OCI-LY3 (cell line): ENCODE results near the gene PRRG3.

Experiments
- H2AFZ ChIP-seq: fragments of 200-600, 300-600 bp; shearing (Covaris generic); 2 replicates; pipeline ENCODE4 v1.6.0; 2014; ENCODE audit warnings: antibody characterized with exemption, low read depth, low read length
- H3K27ac ChIP-seq: fragments of 200-600, 300-600 bp; sonication (generic); 2 replicates; pipeline ENCODE4 v1.5.1; 2014; ENCODE audit warnings: mild to moderate bottlenecking, low read length, moderate library complexity, mixed read lengths
- H3K27me3 ChIP-seq: fragments of 200-600, 300-600 bp; sonication (generic); 2 replicates; pipeline ENCODE4 v1.6.1; 2014; ENCODE audit warnings: low read depth, low read length, mixed read lengths
- H3K36me3 ChIP-seq: fragments of 200-600, 300-600 bp; sonication (generic); replicated peaks from 2 replicates; pipeline ENCODE3; 2014; ENCODE audit warnings: low read depth, low read length, mixed read lengths
- H3K4me1 ChIP-seq: fragments of 300-600, 200-600 bp; sonication (generic); 2 replicates; pipeline ENCODE4 v1.6.1; 2014; ENCODE audit warnings: low read length, mixed read lengths
- H3K4me2 ChIP-seq: fragments of 200-600, 300-600 bp; sonication (generic); 2 replicates; pipeline ENCODE4 v1.6.1; 2014; ENCODE audit warnings: low read length, mixed read lengths
- H3K4me3 ChIP-seq: fragments of 300-600, 200-600 bp; sonication (generic); 2 replicates; pipeline ENCODE4 v1.5.1; 2014; ENCODE audit warnings: antibody characterized with exemption, mild to moderate bottlenecking, low read length, moderate library complexity
- H3K79me2 ChIP-seq: fragments of 300-600, 200-600 bp; shearing (Covaris generic); 2 replicates; pipeline ENCODE4 v1.6.1; 2014; ENCODE audit warnings: mild to moderate bottlenecking, low read length, mixed read lengths
- H3K9ac ChIP-seq: fragments of 300-600, 200-600 bp; shearing (Covaris generic); 2 replicates; pipeline ENCODE4 v1.6.0; 2014; ENCODE audit warnings: mild to moderate bottlenecking, low read length, moderate library complexity
- H3K9me3 ChIP-seq: fragments of 200-600, 300-600 bp; shearing (Covaris generic); 2 replicates; pipeline ENCODE4 v1.6.1; 2014; ENCODE audit warnings: low read length, mixed read lengths; ENCODE audit not compliant: insufficient read depth
- H4K20me1 ChIP-seq: fragments of 200-600, 300-600 bp; sonication (generic); 2 replicates; pipeline ENCODE4 v1.6.1; 2016; ENCODE audit warnings: low read length, mixed read lengths; ENCODE audit not compliant: insufficient read depth
- EZH2phosphoT487 ChIP-seq: fragments of 200-600 bp; shearing (Covaris generic); IDR thresholded peaks from 2 replicates; pipeline ENCODE4 v1.6.1; 2018; ENCODE audit warnings: antibody characterized with exemption, mixed run types, low read depth
- TF ChIP-seq, protein P1 (sequence below): fragments of 200-600, 300-600 bp; sonication (generic); IDR thresholded peaks from 2 replicates; pipeline ENCODE4 v1.5.1; 2014; ENCODE audit warnings: antibody characterized with exemption, low read length, low read depth

The PRRG3 gene

GRCh38 chrX:151741606-151742005 lies 46.3 kb downstream of the PRRG3 start:
- no peaks in the 10 kb centered on the region for H3K79me2 ChIP-seq
- H3K36me3 ChIP-seq: no peaks in the 10 kb centered on the region
- H3K27me3 ChIP-seq: no peaks in the 10 kb centered on the region
- H3K4me2 ChIP-seq: no peak overlapping the region
- TF ChIP-seq EZH2phosphoT487: no peak
- TF ChIP-seq, protein P1, sequence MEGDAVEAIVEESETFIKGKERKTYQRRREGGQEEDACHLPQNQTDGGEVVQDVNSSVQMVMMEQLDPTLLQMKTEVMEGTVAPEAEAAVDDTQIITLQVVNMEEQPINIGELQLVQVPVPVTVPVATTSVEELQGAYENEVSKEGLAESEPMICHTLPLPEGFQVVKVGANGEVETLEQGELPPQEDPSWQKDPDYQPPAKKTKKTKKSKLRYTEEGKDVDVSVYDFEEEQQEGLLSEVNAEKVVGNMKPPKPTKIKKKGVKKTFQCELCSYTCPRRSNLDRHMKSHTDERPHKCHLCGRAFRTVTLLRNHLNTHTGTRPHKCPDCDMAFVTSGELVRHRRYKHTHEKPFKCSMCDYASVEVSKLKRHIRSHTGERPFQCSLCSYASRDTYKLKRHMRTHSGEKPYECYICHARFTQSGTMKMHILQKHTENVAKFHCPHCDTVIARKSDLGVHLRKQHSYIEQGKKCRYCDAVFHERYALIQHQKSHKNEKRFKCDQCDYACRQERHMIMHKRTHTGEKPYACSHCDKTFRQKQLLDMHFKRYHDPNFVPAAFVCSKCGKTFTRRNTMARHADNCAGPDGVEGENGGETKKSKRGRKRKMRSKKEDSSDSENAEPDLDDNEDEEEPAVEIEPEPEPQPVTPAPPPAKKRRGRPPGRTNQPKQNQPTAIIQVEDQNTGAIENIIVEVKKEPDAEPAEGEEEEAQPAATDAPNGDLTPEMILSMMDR: no peak
- H2AFZ ChIP-seq: no peak overlapping the region
- H3K9ac ChIP-seq: no peak overlapping the region
- no peaks in the 10 kb centered on the region for H3K4me1 ChIP-seq
- no peaks in the 10 kb centered on the region for H3K9me3 ChIP-seq
- H3K4me3 ChIP-seq: no peak overlapping the region
- no peaks in the 10 kb centered on the region for H4K20me1 ChIP-seq
- no peak overlapping the region for H3K27ac ChIP-seq

DNA sequence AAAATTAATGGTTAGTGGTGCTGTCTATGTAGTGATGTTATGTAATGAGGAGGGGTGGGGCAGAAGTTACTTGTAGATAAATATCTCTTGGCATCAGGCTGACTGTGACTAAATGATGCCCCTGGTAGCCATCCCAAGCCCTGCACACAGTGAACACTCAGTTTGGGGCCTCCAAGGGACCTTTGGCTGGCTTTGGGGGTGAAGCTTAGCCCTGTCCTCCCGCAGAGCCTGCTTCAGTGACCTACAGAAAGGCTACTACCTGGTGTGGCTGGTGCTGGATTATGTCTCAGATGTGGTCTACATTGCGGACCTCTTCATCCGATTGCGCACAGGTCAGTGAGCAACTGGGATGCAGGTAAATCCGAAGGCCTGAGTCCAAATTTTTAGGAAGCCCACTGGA lies 47.1 kb downstream of the PRRG3 start:
- no peak overlapping the region for H3K4me2 ChIP-seq
- H3K4me3 ChIP-seq: no peak overlapping the region
- H2AFZ ChIP-seq: no peak overlapping the region
- H4K20me1 ChIP-seq: no peaks in the 10 kb centered on the region
- H3K79me2 ChIP-seq: no peaks in the 10 kb centered on the region
- TF ChIP-seq, protein P1: no peak
- TF ChIP-seq EZH2phosphoT487: no peak
- H3K36me3 ChIP-seq: no peaks in the 10 kb centered on the region
- no peaks in the 10 kb centered on the region for H3K9me3 ChIP-seq
- no peaks in the 10 kb centered on the region for H3K27me3 ChIP-seq
- no peak overlapping the region for H3K9ac ChIP-seq
- H3K4me1 ChIP-seq: no peaks in the 10 kb centered on the region
- H3K27ac ChIP-seq: no peak overlapping the region

DNA sequence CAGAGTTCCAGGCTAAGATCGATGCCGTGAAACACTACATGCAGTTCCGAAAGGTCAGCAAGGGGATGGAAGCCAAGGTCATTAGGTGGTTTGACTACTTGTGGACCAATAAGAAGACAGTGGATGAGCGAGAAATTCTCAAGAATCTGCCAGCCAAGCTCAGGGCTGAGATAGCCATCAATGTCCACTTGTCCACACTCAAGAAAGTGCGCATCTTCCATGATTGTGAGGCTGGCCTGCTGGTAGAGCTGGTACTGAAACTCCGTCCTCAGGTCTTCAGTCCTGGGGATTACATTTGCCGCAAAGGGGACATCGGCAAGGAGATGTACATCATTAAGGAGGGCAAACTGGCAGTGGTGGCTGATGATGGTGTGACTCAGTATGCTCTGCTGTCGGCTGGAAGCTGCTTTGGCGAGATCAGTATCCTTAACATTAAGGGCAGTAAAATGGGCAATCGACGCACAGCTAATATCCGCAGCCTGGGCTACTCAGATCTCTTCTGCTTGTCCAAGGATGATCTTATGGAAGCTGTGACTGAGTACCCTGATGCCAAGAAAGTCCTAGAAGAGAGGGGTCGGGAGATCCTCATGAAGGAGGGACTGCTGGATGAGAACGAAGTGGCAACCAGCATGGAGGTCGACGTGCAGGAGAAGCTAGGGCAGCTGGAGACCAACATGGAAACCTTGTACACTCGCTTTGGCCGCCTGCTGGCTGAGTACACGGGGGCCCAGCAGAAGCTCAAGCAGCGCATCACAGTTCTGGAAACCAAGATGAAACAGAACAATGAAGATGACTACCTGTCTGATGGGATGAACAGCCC lies 48.6 kb downstream of the PRRG3 start:
- H4K20me1 ChIP-seq: no peaks in the 10 kb centered on the region
- no peaks in the 10 kb centered on the region for H3K4me1 ChIP-seq
- no peaks in the 10 kb centered on the region for H3K79me2 ChIP-seq
- TF ChIP-seq, protein P1: no peak
- TF ChIP-seq EZH2phosphoT487: no peak
- H3K27me3 ChIP-seq: no peaks in the 10 kb centered on the region; the same call in 1 of the 2 replicates
- no peak overlapping the region for H3K4me3 ChIP-seq
- no peaks in the 10 kb centered on the region for H3K9me3 ChIP-seq
- no peaks in the 10 kb centered on the region for H3K36me3 ChIP-seq
- H3K27ac ChIP-seq: no peak overlapping the region
- no peak overlapping the region for H3K9ac ChIP-seq
- H2AFZ ChIP-seq: no peak overlapping the region
- no peak overlapping the region for H3K4me2 ChIP-seq

DNA sequence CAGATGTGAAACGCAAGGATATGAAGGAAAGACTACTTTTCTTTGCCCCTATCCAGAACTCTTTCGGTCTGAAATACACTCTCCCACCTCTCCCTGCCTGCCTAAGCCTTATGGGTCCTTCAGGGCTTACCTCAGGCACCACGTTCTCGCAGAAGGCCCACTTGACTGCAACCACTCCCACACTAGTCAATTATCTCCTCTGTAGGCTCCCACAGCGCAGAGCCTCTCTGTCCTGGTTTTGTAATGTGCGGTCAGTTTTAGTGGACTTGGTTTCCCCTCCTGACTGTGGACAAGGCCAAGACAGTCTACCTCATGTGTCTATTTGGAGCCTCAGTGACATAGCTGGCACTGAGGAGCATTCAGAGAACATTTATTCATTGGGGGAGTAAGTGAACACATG lies 50.4 kb downstream of the PRRG3 start:
- Histone ChIP-seq H4K20me1 (no peaks in the 10 kb centered on the region), H3K4me3 (no peak overlapping the region), H3K36me3 (no peaks in the 10 kb centered on the region), H3K27me3 (no peaks in the 10 kb centered on the region; the same call in 1 of the 2 replicates), H2AFZ (no peak overlapping the region), H3K27ac (no peak overlapping the region), H3K9me3 (no peaks in the 10 kb centered on the region), H3K79me2 (no peaks in the 10 kb centered on the region), H3K4me1 (no peaks in the 10 kb centered on the region), H3K4me2 (no peak overlapping the region), H3K9ac (no peak overlapping the region)
- TF ChIP-seq, protein P1: no peak
- TF ChIP-seq EZH2phosphoT487: no peak
